Lower leg skin (tissue), 3 donors: ENCODE data around the gene STRBP.

Source experiments
- CTCF ChIP-seq, 3 donors: fragments of 450-650 bp; IDR thresholded peaks; one replicate each; pipeline ENCODE4 v1.5.1; 2016; ENCODE audit warnings: antibody characterized with exemption in 3 of 3, mild to moderate bottlenecking in 3 of 3, moderate library complexity in 2 of 3
- POLR2A ChIP-seq, 2 donors: fragments of 450-650 bp; IDR thresholded peaks; one replicate each; pipeline ENCODE4 v1.6.1; 2016 to 2017; ENCODE audit warnings: antibody characterized with exemption in 2 of 2, mild to moderate bottlenecking in 1 of 2, moderate library complexity in 1 of 2

GRCh38 chr9:123304340-123304691 is 35.9 kb upstream of the STRBP start:
- TF ChIP-seq CTCF (IDR thresholded peaks at IDR 0.05), result no peak
- no peak for TF ChIP-seq POLR2A (IDR thresholded peaks at IDR 0.05)
